Naive thymus-derived CD4-positive, alpha-beta T cell (primary cell): Measurements from ENCODE around the gene MAP2K5. TPM values are rescaled to one million over a fixed set of nuclear protein-coding genes. Genes with fewer than 3 reads are reported as not detected.

Experiments used
- ATAC-seq: fragments of 150-1000 bp; cut with Tn5 transposase; 2 replicates; pipeline ENCODE4 v1.10.0; 2021; ENCODE audit warnings: mild to moderate bottlenecking, moderate library complexity
- CTCF ChIA-PET: fragments of 350-600 bp; sonication (Branson Sonifier 250); formaldehyde crosslinking; loops from one replicate; lab custom pipeline; 2021; ENCODE audit warnings: antibody characterized with exemption; lab: Charles Lee
- POLR2A ChIA-PET: fragments of 350-600 bp; sonication (Branson Sonifier 250); formaldehyde crosslinking; loops from one replicate; lab custom pipeline; 2021; ENCODE audit warnings: antibody characterized with exemption, inconsistent platforms; lab: Charles Lee
- DNase-seq, 9 donors: peaks; one replicate each; pipeline versions ENCODE4 v3.0.0 to v3.0.0-alpha.2; 2020 to 2022; ENCODE audit warnings: mixed read lengths in 1 of 9
- H3K27ac ChIP-seq: one replicate; pipeline ENCODE4 v1.7.0; 2013; ENCODE audit warnings: mild to moderate bottlenecking, low read depth, low read length, moderate library complexity
- H3K27me3 ChIP-seq, 2 donors: one replicate each; pipeline ENCODE4 v1.7.0; 2013; ENCODE audit warnings: low read length in 2 of 2, mild to moderate bottlenecking in 2 of 2, moderate library complexity in 2 of 2; ENCODE audit not compliant: control insufficient read depth in 2 of 2, insufficient read depth in 2 of 2
- H3K36me3 ChIP-seq, 3 experiments: 1 replicate in 2 of 3; 2 replicates in 1 of 3; pipeline ENCODE4 v1.7.0; 2013; ENCODE audit warnings: low read length in 3 of 3, mild to moderate bottlenecking in 3 of 3, moderate library complexity in 1 of 3; ENCODE audit not compliant: insufficient read depth in 3 of 3, control insufficient read depth in 2 of 3
- H3K4me1 ChIP-seq, 2 donors: one replicate each; pipeline ENCODE4 v1.7.0; 2013; ENCODE audit warnings: low read length in 2 of 2, mild to moderate bottlenecking in 2 of 2, moderate library complexity in 1 of 2; ENCODE audit not compliant: control insufficient read depth in 2 of 2, insufficient read depth in 2 of 2
- H3K4me3 ChIP-seq: 2 replicates; pipeline ENCODE4 v1.7.0; 2013; ENCODE audit warnings: mild to moderate bottlenecking, low read length
- H3K9me3 ChIP-seq, 3 experiments: 1 replicate in 2 of 3; 2 replicates in 1 of 3; pipeline ENCODE4 v1.7.0; 2013; ENCODE audit warnings: low read length in 3 of 3; ENCODE audit not compliant: control insufficient read depth in 2 of 3
- H3K27ac Mint-ChIP-seq, 9 donors: one replicate each; pipeline ENCODE4 v1.8.0; 2020 to 2022; ENCODE audit warnings: mixed read lengths in 9 of 9, mild to moderate bottlenecking in 8 of 9, moderate library complexity in 5 of 9, inconsistent platforms in 2 of 9
- H3K27me3 Mint-ChIP-seq, 5 donors: one replicate each; pipeline ENCODE4 v1.8.0; 2021 to 2022; ENCODE audit warnings: mixed read lengths in 5 of 5, mild to moderate bottlenecking in 1 of 5
- H3K36me3 Mint-ChIP-seq, 5 donors: one replicate each; pipeline ENCODE4 v1.8.0; 2020 to 2022; ENCODE audit warnings: mixed read lengths in 5 of 5, mild to moderate bottlenecking in 3 of 5, inconsistent platforms in 1 of 5
- H3K4me1 Mint-ChIP-seq, 7 donors: one replicate each; pipeline ENCODE4 v1.8.0; 2020 to 2022; ENCODE audit warnings: mixed read lengths in 7 of 7, mild to moderate bottlenecking in 3 of 7, inconsistent platforms in 1 of 7
- H3K4me3 Mint-ChIP-seq, 10 donors: one replicate each; pipeline ENCODE4 v1.8.0; 2020 to 2022; ENCODE audit warnings: mild to moderate bottlenecking in 10 of 10, mixed read lengths in 10 of 10, moderate library complexity in 6 of 10, inconsistent platforms in 2 of 10
- H3K9me3 Mint-ChIP-seq, 11 donors: one replicate each; pipeline ENCODE4 v1.8.0; 2020 to 2022; ENCODE audit warnings: mixed read lengths in 11 of 11, mild to moderate bottlenecking in 4 of 11, inconsistent platforms in 1 of 11, moderate library complexity in 1 of 11
- intact Hi-C, 2 donors: fragments of 100-400 bp; cut with micrococcal nuclease; formaldehyde crosslinking; loops; one replicate each; pipeline ENCODE4 v1.15.1; 2023
- polyA plus RNA-seq, 2 donors: library from polyadenylated mRNA; unstranded; fragments of 300-500 nt; fragmentation: Illumina TruSeq; gene quantifications; one replicate each; pipeline ENCODE4 v1.2.3, GENCODE V29; 2021
- total RNA-seq, 6 experiments: library from RNA in 5 of 6; stranded (reverse) in 5 of 6; gene quantifications; 1 replicate in 5 of 6; 2 replicates in 1 of 6; pipeline ENCODE4 v1.2.3 and lab custom pipeline; 2021 to 2026

MAP2K5 gene
- total and polyA plus RNA-seq, 7 experiments from 2014 or later = 22.7 to 43.4 (median 33.9) TPM

GRCh38 chr15:67504796-67505195, 37.7 kb upstream of the MAP2K5 start:
- Mint-ChIP-seq H3K27me3 (peaks cover 0 to 7% (median 0%) of the 10 kb centered on the region in 5 donors), H3K27ac (no peak overlapping the region), H3K9me3 (peaks cover 0 to 2% (median 0%) of the 10 kb centered on the region in 11 donors), H3K4me1 (peaks cover 0 to 5% (median 0%) of the 10 kb centered on the region in 7 donors), H3K4me3 (no peak overlapping the region), H3K36me3 (peaks cover 0 to 5% (median 0%) of the 10 kb centered on the region in 5 donors)
- intact Hi-C loops = loop anchor here (5.0 to 10.0 kb wide), 2 partner anchors 50 to 328 kb away; no protein-coding TSS in a partner anchor
- no peaks in the 10 kb centered on the region for H3K9me3 ChIP-seq
- no peak overlapping the region for H3K27ac ChIP-seq
- no peaks in the 10 kb centered on the region for H3K36me3 ChIP-seq
- H3K27me3 ChIP-seq = peaks cover 0 to 2% of the 10 kb centered on the region in 2 donors
- ATAC-seq (no peak), DNase-seq (no peak)
- ChIA-PET CTCF (no interaction called here), POLR2A (no interaction called here)
- H3K4me3 ChIP-seq = no peak overlapping the region
- no peaks in the 10 kb centered on the region for H3K4me1 ChIP-seq

- Histone ChIP-seq H3K27ac (no peak overlapping the region), H3K4me3 (no peak overlapping the region), H3K4me1 (no peaks in the 10 kb centered on the region), H3K36me3 (no peaks in the 10 kb centered on the region), H3K27me3 (peaks cover 0 to 1% of the 10 kb centered on the region in 2 donors), H3K9me3 (no peaks in the 10 kb centered on the region)
- H3K27me3 Mint-ChIP-seq = peaks cover 0 to 5% (median 0%) of the 10 kb centered on the region in 5 donors
- H3K27ac Mint-ChIP-seq = no peak overlapping the region
- no peak overlapping the region for H3K4me3 Mint-ChIP-seq
- no peak for DNase-seq
- POLR2A ChIA-PET = no interaction called here
- peaks cover 0 to 8% (median 3%) of the 10 kb centered on the region in 5 donors for H3K36me3 Mint-ChIP-seq
- intact Hi-C loops = loop anchor here in 1 of 2 donors (10.0 kb wide), 1 partner anchor 49 kb away; no protein-coding TSS in a partner anchor
- ATAC-seq = no peak
- CTCF ChIA-PET = no interaction called here
- peaks cover 0 to 5% (median 0%) of the 10 kb centered on the region in 7 donors for H3K4me1 Mint-ChIP-seq
- peaks cover 0 to 2% (median 0%) of the 10 kb centered on the region in 11 donors for H3K9me3 Mint-ChIP-seq
Observed at GRCh38 chr15:67505675-67506572, 36.6 kb upstream of the MAP2K5 start.

- no peak overlapping the region for H3K4me3 Mint-ChIP-seq
- ChIA-PET CTCF (interaction anchor here (0.5 kb wide), 1 partner anchor 157 kb away, joined by 3 read pairs; no protein-coding TSS in a partner anchor), POLR2A (no interaction called here)
- H3K4me3 ChIP-seq = no peak overlapping the region
- intact Hi-C loops = loop anchor here in 1 of 2 donors (10.0 kb wide), 1 partner anchor 48 kb away; no protein-coding TSS in a partner anchor
- H3K27ac Mint-ChIP-seq = peak overlapping the region in 1 of 9 donors; percentile 51
- H3K36me3 ChIP-seq = no peaks in the 10 kb centered on the region
- no peak for DNase-seq
- H3K4me1 Mint-ChIP-seq = peaks cover 0 to 8% (median 0%) of the 10 kb centered on the region in 7 donors
- no peaks in the 10 kb centered on the region for H3K27me3 ChIP-seq
- H3K27me3 Mint-ChIP-seq = peaks cover 0 to 3% (median 0%) of the 10 kb centered on the region in 5 donors
- H3K27ac ChIP-seq = no peak overlapping the region
- H3K4me1 ChIP-seq = no peaks in the 10 kb centered on the region
- peaks cover 3 to 9% (median 8%) of the 10 kb centered on the region in 5 donors for H3K36me3 Mint-ChIP-seq
- no peaks in the 10 kb centered on the region for H3K9me3 ChIP-seq
- peaks cover 0 to 2% (median 0%) of the 10 kb centered on the region in 11 donors for H3K9me3 Mint-ChIP-seq
- no peak for ATAC-seq
Observed at GRCh38 chr15:67506775-67507747, 35.4 kb upstream of the MAP2K5 start.

GRCh38 chr15:67508407-67508806, 34.1 kb upstream of the MAP2K5 start:
- ChIA-PET POLR2A (no interaction called here), CTCF (no interaction called here)
- H3K4me3 ChIP-seq = no peak overlapping the region
- Mint-ChIP-seq H3K4me3 (no peak overlapping the region), H3K36me3 (peaks cover 7 to 19% (median 13%) of the 10 kb centered on the region in 5 donors), H3K9me3 (peaks cover 0 to 2% (median 0%) of the 10 kb centered on the region in 11 donors), H3K4me1 (peaks cover 0 to 8% (median 0%) of the 10 kb centered on the region in 7 donors), H3K27ac (no peak overlapping the region), H3K27me3 (no peaks in the 10 kb centered on the region)
- ATAC-seq = no peak
- H3K36me3 ChIP-seq = no peaks in the 10 kb centered on the region
- H3K27me3 ChIP-seq = no peaks in the 10 kb centered on the region
- DNase-seq = no peak
- H3K9me3 ChIP-seq = no peaks in the 10 kb centered on the region
- intact Hi-C loops = loop anchor here in 1 of 2 donors (10.0 kb wide), 1 partner anchor 46 kb away; no protein-coding TSS in a partner anchor
- H3K4me1 ChIP-seq = no peaks in the 10 kb centered on the region
- H3K27ac ChIP-seq = no peak overlapping the region

GRCh38 chr15:67509918-67510317, 32.6 kb upstream of the MAP2K5 start:
- intact Hi-C loops = loop anchor here in 1 of 2 donors (10.0 kb wide), 1 partner anchor 45 kb away; no protein-coding TSS in a partner anchor
- Mint-ChIP-seq H3K36me3 (peaks cover 7 to 26% (median 18%) of the 10 kb centered on the region in 5 donors), H3K27me3 (no peaks in the 10 kb centered on the region), H3K27ac (no peak overlapping the region), H3K4me3 (no peak overlapping the region), H3K4me1 (peaks cover 0 to 8% (median 0%) of the 10 kb centered on the region in 7 donors), H3K9me3 (peaks cover 0 to 2% (median 0%) of the 10 kb centered on the region in 11 donors)
- Histone ChIP-seq H3K4me3 (no peak overlapping the region), H3K36me3 (peaks cover 0 to 3% (median 0%) of the 10 kb centered on the region in 3 experiments), H3K4me1 (no peaks in the 10 kb centered on the region), H3K9me3 (no peaks in the 10 kb centered on the region), H3K27me3 (no peaks in the 10 kb centered on the region), H3K27ac (no peak overlapping the region)
- ATAC-seq (no peak), DNase-seq (no peak)
- ChIA-PET CTCF (no interaction called here), POLR2A (interaction anchor here (1.3 kb wide), 1 partner anchor 12 kb away, joined by 5 read pairs; no protein-coding TSS in a partner anchor)
